ENCODE results near the gene CRIM1.

CRIM1 gene

GRCh38 chr2:36530983-36531354, 175.4 kb downstream of the CRIM1 start:
- no peak for FAIRE-seq

- FAIRE-seq = no peak
These were observed 178.8 kb downstream of the CRIM1 start for GRCh38 chr2:36534275-36534799.

GRCh38 chr2:36535099-36535498, 179.5 kb downstream of the CRIM1 start:
- no peak for FAIRE-seq

- FAIRE-seq = no peak
These were observed 181.2 kb downstream of the CRIM1 start for GRCh38 chr2:36536776-36537175.

GRCh38 chr2:36538335-36538734, 182.8 kb downstream of the CRIM1 start:
- FAIRE-seq = no peak

- FAIRE-seq = no peak
These were observed 184.1 kb downstream of the CRIM1 start for GRCh38 chr2:36539631-36540030.

- FAIRE-seq = no peak
These were observed 185.6 kb downstream of the CRIM1 start for GRCh38 chr2:36540986-36541754.

GRCh38 chr2:36541891-36542595, 186.5 kb downstream of the CRIM1 start:
- FAIRE-seq = no peak

- no peak for FAIRE-seq
These were observed 189.2 kb downstream of the CRIM1 start for GRCh38 chr2:36544638-36545338.

GRCh38 chr2:36545871-36546416, 190.4 kb downstream of the CRIM1 start:
- FAIRE-seq = no peak

GRCh38 chr2:36547906-36548305, 192.3 kb downstream of the CRIM1 start:
- no peak for FAIRE-seq

- FAIRE-seq = no peak
These were observed 193.6 kb downstream of the CRIM1 start for GRCh38 chr2:36549165-36549574.

GRCh38 chr2:36550006-36550405, 194.4 kb downstream of the CRIM1 start:
- no peak for FAIRE-seq

GRCh38 chr2:36553683-36554082, 198.1 kb downstream of the CRIM1 start:
- no peak for FAIRE-seq

- FAIRE-seq = no peak
These were observed 199.0 kb downstream of the CRIM1 start for GRCh38 chr2:36554531-36554930.

- no peak for FAIRE-seq
These were observed 200.2 kb downstream of the CRIM1 start for GRCh38 chr2:36555789-36556188.

- FAIRE-seq = no peak
These were observed 201.3 kb downstream of the CRIM1 start for GRCh38 chr2:36556842-36557241.

GRCh38 chr2:36559221-36559942, 203.8 kb downstream of the CRIM1 start:
- no peak for FAIRE-seq

- FAIRE-seq = peak; percentile 9
These were observed 205.1 kb downstream of the CRIM1 start for GRCh38 chr2:36560726-36561125.

- peak; percentile 36 for FAIRE-seq
These were observed 205.8 kb downstream of the CRIM1 start for GRCh38 chr2:36561237-36561944.

GRCh38 chr2:36562240-36562639, 206.7 kb downstream of the CRIM1 start:
- no peak for FAIRE-seq

GRCh38 chr2:36562973-36563532, 207.5 kb downstream of the CRIM1 start:
- FAIRE-seq = peak; percentile 68
